A549 (cell line): Measurements from ENCODE around the gene ALPG.

Experiments
- CBX8 ChIP-seq: fragments of 200-600 bp; sonication (generic); IDR thresholded peaks from 2 replicates; pipeline ENCODE4 v1.6.1; 2016
- CEBPB ChIP-seq, 2 experiments: fragments of >200 bp in 1 of 2; sonication (Bioruptor Twin) in 1 of 2; formaldehyde crosslinking in 1 of 2; IDR thresholded peaks; 2 replicates each; pipeline ENCODE4 v1.6.1; 2012 to 2016
- CHD2 ChIP-seq: fragments of 150-350 bp; IDR thresholded peaks from 2 replicates; pipeline ENCODE4 v1.6.1; 2014; ENCODE audit warnings: low read length; ENCODE audit not compliant: partially characterized antibody
- CTCF ChIP-seq: fragments of >200 bp; sonication (Bioruptor Twin); formaldehyde crosslinking; IDR thresholded peaks from 3 replicates; pipeline ENCODE4 v1.5.1; 2016
- ELK1 ChIP-seq: fragments of 150-350 bp; IDR thresholded peaks from 2 replicates; pipeline ENCODE4 v1.6.1; 2014; ENCODE audit warnings: low read depth, mild to moderate bottlenecking, low read length
- JUN ChIP-seq, 2 experiments: fragments of >200 bp; sonication (Bioruptor Twin); formaldehyde crosslinking; IDR thresholded peaks; 2 replicates in 1 of 2; 3 replicates in 1 of 2; pipeline ENCODE4 v1.6.1; 2016 to 2017
- JUNB ChIP-seq: fragments of >200 bp; sonication (Bioruptor Twin); formaldehyde crosslinking; IDR thresholded peaks from 2 replicates; pipeline ENCODE4 v1.6.1; 2016
- MAX ChIP-seq: IDR thresholded peaks from 2 replicates; pipeline ENCODE4 v1.6.1; 2012
- MYC ChIP-seq: IDR thresholded peaks from 2 replicates; pipeline ENCODE4 v1.6.1; 2012; ENCODE audit warnings: mild to moderate bottlenecking, inconsistent platforms, low read length, improper control_type of control experiment, borderline replicate concordance
- POLR2A ChIP-seq: IDR thresholded peaks from 2 replicates; pipeline ENCODE4 v1.6.1; 2012; ENCODE audit warnings: mild to moderate bottlenecking, low read length
- RAD21 ChIP-seq, 2 experiments: fragments of >200 bp in 1 of 2; sonication (Bioruptor Twin) in 1 of 2; formaldehyde crosslinking in 1 of 2; IDR thresholded peaks in 1 of 2; conservative IDR thresholded peaks in 1 of 2; 2 replicates in 1 of 2; 3 replicates in 1 of 2; pipeline ENCODE4 v1.6.1; 2012 to 2018; ENCODE audit warnings: inconsistent platforms in 1 of 2
- RCOR1 ChIP-seq: fragments of 150-350 bp; IDR thresholded peaks from 2 replicates; pipeline ENCODE4 v1.6.1; 2014; ENCODE audit warnings: antibody characterized with exemption, low read length, low read depth
- USF2 ChIP-seq: fragments of 450-650 bp; IDR thresholded peaks from 2 replicates; pipeline ENCODE4 v1.6.1; 2014; ENCODE audit warnings: antibody characterized with exemption

GRCh38 chr2:232456296-232457120 lies 49.9 kb downstream of the ALPG start:
- no peak for TF ChIP-seq CBX8
- no peak for TF ChIP-seq JUN (IDR thresholded peaks at IDR 0.05)
- TF ChIP-seq CTCF, result no peak
- TF ChIP-seq POLR2A, result no peak
- no peak for TF ChIP-seq JUNB
- TF ChIP-seq MYC, result no peak
- no peak for TF ChIP-seq RCOR1
- no peak for TF ChIP-seq CEBPB (IDR thresholded peaks at IDR 0.05)
- no peak for TF ChIP-seq RAD21 (conservative IDR thresholded peaks at IDR 0.05 in 1 of 2, IDR thresholded peaks at IDR 0.05 in 1 of 2)
- TF ChIP-seq MAX, result no peak
- no peak for TF ChIP-seq ELK1
- no peak for TF ChIP-seq USF2
- no peak for TF ChIP-seq CHD2
